ENCODE data around the gene SPDYE1.
"Not testable (repeated sequence)": the region's sequence is repeated elsewhere in the genome, so short reads cannot be mapped to it uniquely, and the experiment has no call there.

SPDYE1 gene

DNA sequence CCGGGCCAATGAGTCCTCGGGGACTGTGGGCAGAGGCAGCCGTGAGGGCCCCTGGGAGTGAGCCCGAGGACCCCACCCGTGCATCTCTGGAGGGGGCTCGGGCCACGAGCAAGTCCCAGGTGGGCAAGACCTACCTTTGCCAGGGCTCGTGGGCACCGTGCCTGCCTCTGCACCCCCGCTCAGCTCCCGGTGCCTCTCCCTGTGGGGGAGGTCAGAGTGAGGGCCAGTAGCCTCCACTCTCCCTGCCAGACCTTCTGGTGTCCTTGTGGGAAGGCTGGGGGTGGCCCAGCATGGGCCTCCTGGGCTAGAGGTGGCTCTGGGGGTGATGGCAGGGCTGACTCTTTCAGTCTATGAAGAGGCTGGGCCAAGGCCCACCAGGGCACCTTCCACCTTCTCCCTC is 31.7 kb downstream of the SPDYE1 start:
- H3K79me2 ChIP-seq (ENCODE audit: insufficient read depth, low read length); H3K27ac ChIP-seq (ENCODE audit: low read depth, low read length, poor library complexity, severe bottlenecking); H3F3A ChIP-seq (ENCODE audit: insufficient read depth, low read length); H3K9me2 ChIP-seq (ENCODE audit: low read depth, low read length); H3K4me3 ChIP-seq (ENCODE audit: low read depth, low read length, poor library complexity, severe bottlenecking); H3K36me3 ChIP-seq (ENCODE audit: insufficient read depth, low read length); H2AFZ ChIP-seq (ENCODE audit: low read length); H3K9ac ChIP-seq (ENCODE audit: low read length); H3K9me3 ChIP-seq (ENCODE audit: low read length); H3K4me1 ChIP-seq (ENCODE audit: insufficient read depth, low read length, severe bottlenecking); H4K20me1 ChIP-seq (ENCODE audit: insufficient read depth, low read length); H3K4me2 ChIP-seq (ENCODE audit: low read length); H3K27me3 ChIP-seq (ENCODE audit: insufficient read depth, low read length): not testable (repeated sequence)

DNA sequence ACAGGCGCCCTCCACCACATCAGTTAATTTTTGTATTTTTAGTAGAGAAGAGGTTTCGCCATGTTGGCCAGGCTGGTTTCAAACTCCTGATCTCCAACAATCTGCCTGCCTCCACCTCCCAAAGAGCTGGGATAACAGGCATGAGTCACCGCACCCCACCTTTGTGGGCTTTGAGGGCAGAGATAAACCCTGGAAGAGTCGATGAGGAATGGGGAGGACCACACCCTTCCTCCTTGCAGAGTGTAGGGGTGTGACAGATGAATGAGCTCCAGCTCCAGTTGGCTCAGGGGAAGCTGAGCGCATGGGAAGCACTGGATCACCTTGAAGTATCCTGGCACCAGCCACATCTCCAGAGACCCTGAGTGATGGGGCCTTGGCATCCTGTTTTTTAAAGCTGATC is 32.3 kb downstream of the SPDYE1 start:
- not testable (repeated sequence) for H3K4me3 ChIP-seq (ENCODE audit: low read depth, low read length, poor library complexity, severe bottlenecking); H3K9ac ChIP-seq (ENCODE audit: low read length); H3K4me1 ChIP-seq (ENCODE audit: insufficient read depth, low read length, severe bottlenecking); H3K27ac ChIP-seq (ENCODE audit: low read depth, low read length, poor library complexity, severe bottlenecking); H3K9me3 ChIP-seq (ENCODE audit: low read length); H3K27me3 ChIP-seq (ENCODE audit: insufficient read depth, low read length); H3K9me2 ChIP-seq (ENCODE audit: low read depth, low read length); H3F3A ChIP-seq (ENCODE audit: insufficient read depth, low read length); H3K4me2 ChIP-seq (ENCODE audit: low read length); H4K20me1 ChIP-seq (ENCODE audit: insufficient read depth, low read length); H3K79me2 ChIP-seq (ENCODE audit: insufficient read depth, low read length); H2AFZ ChIP-seq (ENCODE audit: low read length); H3K36me3 ChIP-seq (ENCODE audit: insufficient read depth, low read length)

DNA sequence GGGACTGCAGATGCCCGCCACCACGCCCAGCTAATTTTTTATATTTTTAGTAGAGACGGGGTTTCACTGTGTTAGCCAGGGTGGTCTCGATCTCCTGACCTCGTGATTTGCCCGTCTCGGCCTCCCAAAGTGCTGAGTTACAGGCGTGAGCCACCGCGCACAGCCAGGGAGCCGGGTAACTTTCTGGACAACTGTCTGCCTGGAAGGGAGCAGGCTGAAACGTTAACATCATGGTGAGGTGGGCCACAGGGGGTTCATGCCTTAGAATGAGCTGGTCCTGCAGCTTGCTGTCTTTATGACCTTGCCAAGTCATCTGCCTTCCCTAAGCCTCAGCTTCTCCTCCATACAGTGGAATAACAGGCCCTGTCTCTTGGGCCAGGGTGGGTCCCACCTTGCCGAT is 33.6 kb downstream of the SPDYE1 start:
- not testable (repeated sequence) for H3F3A ChIP-seq (ENCODE audit: insufficient read depth, low read length)

DNA sequence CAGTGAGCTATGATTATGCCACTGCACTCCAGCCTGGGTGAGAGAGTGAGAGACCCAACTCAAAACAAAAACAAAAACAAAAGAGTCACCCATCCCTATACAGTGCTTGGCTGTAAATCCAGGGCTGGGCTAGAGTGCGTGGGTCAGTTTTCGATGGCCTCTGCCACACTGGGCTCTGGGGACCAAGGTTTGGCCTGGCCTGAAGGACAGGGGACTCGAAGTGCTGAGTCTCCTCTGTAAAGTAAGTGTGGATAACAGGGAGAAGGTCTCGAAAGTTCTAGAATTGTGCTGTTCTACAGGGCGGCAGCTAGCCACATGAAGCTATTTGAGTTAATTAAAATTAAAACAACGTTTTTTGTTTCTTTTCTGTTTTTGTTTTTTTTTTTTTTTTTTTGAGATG is 34.3 kb downstream of the SPDYE1 start:
- H3K9ac ChIP-seq (ENCODE audit: low read length); H3K79me2 ChIP-seq (ENCODE audit: insufficient read depth, low read length); H3K36me3 ChIP-seq (ENCODE audit: insufficient read depth, low read length); H2AFZ ChIP-seq (ENCODE audit: low read length); H3K27me3 ChIP-seq (ENCODE audit: insufficient read depth, low read length); H3K9me3 ChIP-seq (ENCODE audit: low read length); H3K27ac ChIP-seq (ENCODE audit: low read depth, low read length, poor library complexity, severe bottlenecking); H3K4me3 ChIP-seq (ENCODE audit: low read depth, low read length, poor library complexity, severe bottlenecking); H3F3A ChIP-seq (ENCODE audit: insufficient read depth, low read length); H3K9me2 ChIP-seq (ENCODE audit: low read depth, low read length); H4K20me1 ChIP-seq (ENCODE audit: insufficient read depth, low read length); H3K4me1 ChIP-seq (ENCODE audit: insufficient read depth, low read length, severe bottlenecking); H3K4me2 ChIP-seq (ENCODE audit: low read length): not testable (repeated sequence)

More for the DNA sequence above, 33.6 kb downstream of the SPDYE1 start:
- not testable (repeated sequence) for H3K4me2 ChIP-seq (ENCODE audit: low read length); H3K36me3 ChIP-seq (ENCODE audit: insufficient read depth, low read length); H3K9me3 ChIP-seq (ENCODE audit: low read length); H3K27me3 ChIP-seq (ENCODE audit: insufficient read depth, low read length); H3K79me2 ChIP-seq (ENCODE audit: insufficient read depth, low read length); H3K4me3 ChIP-seq (ENCODE audit: low read depth, low read length, poor library complexity, severe bottlenecking); H3K27ac ChIP-seq (ENCODE audit: low read depth, low read length, poor library complexity, severe bottlenecking); H3K4me1 ChIP-seq (ENCODE audit: insufficient read depth, low read length, severe bottlenecking); H3K9me2 ChIP-seq (ENCODE audit: low read depth, low read length); H4K20me1 ChIP-seq (ENCODE audit: insufficient read depth, low read length); H3K9ac ChIP-seq (ENCODE audit: low read length); H2AFZ ChIP-seq (ENCODE audit: low read length)

- not testable (repeated sequence) for H3K9ac ChIP-seq (ENCODE audit: low read length); H3K9me3 ChIP-seq (ENCODE audit: low read length); H3K27me3 ChIP-seq (ENCODE audit: insufficient read depth, low read length); H3K4me1 ChIP-seq (ENCODE audit: insufficient read depth, low read length, severe bottlenecking); H3F3A ChIP-seq (ENCODE audit: insufficient read depth, low read length); H3K4me2 ChIP-seq (ENCODE audit: low read length); H3K36me3 ChIP-seq (ENCODE audit: insufficient read depth, low read length); H3K9me2 ChIP-seq (ENCODE audit: low read depth, low read length); H2AFZ ChIP-seq (ENCODE audit: low read length); H4K20me1 ChIP-seq (ENCODE audit: insufficient read depth, low read length); H3K4me3 ChIP-seq (ENCODE audit: low read depth, low read length, poor library complexity, severe bottlenecking); H3K79me2 ChIP-seq (ENCODE audit: insufficient read depth, low read length); H3K27ac ChIP-seq (ENCODE audit: low read depth, low read length, poor library complexity, severe bottlenecking)
These were observed 36.5 kb downstream of the SPDYE1 start for GRCh38 chr7:44033971-44034844.

DNA sequence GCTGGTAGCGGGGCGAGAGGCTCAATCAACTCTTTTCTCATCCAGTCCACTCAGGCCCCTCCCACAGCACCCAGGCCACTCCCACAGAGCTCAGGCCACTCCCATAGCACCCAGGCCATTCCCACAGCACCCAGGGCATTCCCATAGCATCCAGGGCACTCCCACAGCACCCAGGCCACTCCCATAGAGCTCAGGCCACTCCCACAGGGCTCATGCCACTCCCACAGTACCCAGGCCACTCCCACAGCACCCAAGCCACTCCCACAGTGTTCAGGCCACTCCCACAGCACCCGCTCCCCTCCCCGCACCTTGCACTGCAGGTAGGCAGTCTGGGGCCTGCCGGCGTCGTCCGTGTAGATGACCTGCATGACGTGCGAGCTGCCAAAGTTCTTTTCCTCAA is 38.7 kb downstream of the SPDYE1 start:
- H3K9me3 ChIP-seq (ENCODE audit: low read length); H3K9ac ChIP-seq (ENCODE audit: low read length); H2AFZ ChIP-seq (ENCODE audit: low read length); H3K4me2 ChIP-seq (ENCODE audit: low read length); H3F3A ChIP-seq (ENCODE audit: insufficient read depth, low read length); H4K20me1 ChIP-seq (ENCODE audit: insufficient read depth, low read length); H3K27ac ChIP-seq (ENCODE audit: low read depth, low read length, poor library complexity, severe bottlenecking); H3K4me3 ChIP-seq (ENCODE audit: low read depth, low read length, poor library complexity, severe bottlenecking); H3K9me2 ChIP-seq (ENCODE audit: low read depth, low read length); H3K27me3 ChIP-seq (ENCODE audit: insufficient read depth, low read length); H3K4me1 ChIP-seq (ENCODE audit: insufficient read depth, low read length, severe bottlenecking); H3K36me3 ChIP-seq (ENCODE audit: insufficient read depth, low read length); H3K79me2 ChIP-seq (ENCODE audit: insufficient read depth, low read length): not testable (repeated sequence)

DNA sequence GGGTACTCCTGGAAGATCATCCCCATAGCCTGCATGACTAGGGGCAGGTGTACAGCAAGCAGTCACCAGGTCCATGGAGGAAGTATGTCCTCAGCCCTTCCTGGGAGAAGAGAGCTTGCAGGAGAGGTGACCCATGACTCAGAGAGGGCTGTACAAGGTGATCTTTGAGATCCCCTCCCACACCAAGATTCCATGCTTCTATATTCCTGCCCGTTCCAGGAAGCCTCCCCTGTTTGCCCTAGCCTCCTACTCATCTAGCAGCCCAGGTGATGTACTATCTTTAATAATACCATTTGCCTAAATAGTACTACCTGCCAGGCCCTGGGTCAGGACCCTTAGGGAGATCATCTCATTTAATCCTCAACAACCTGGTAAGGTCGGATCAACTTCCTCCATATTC is 40.3 kb downstream of the SPDYE1 start:
- H2AFZ ChIP-seq (ENCODE audit: low read length); H3K4me1 ChIP-seq (ENCODE audit: insufficient read depth, low read length, severe bottlenecking); H3K4me2 ChIP-seq (ENCODE audit: low read length); H3K9me2 ChIP-seq (ENCODE audit: low read depth, low read length); H3K4me3 ChIP-seq (ENCODE audit: low read depth, low read length, poor library complexity, severe bottlenecking); H3F3A ChIP-seq (ENCODE audit: insufficient read depth, low read length); H3K27ac ChIP-seq (ENCODE audit: low read depth, low read length, poor library complexity, severe bottlenecking); H3K36me3 ChIP-seq (ENCODE audit: insufficient read depth, low read length); H3K9me3 ChIP-seq (ENCODE audit: low read length); H4K20me1 ChIP-seq (ENCODE audit: insufficient read depth, low read length); H3K27me3 ChIP-seq (ENCODE audit: insufficient read depth, low read length); H3K79me2 ChIP-seq (ENCODE audit: insufficient read depth, low read length); H3K9ac ChIP-seq (ENCODE audit: low read length): not testable (repeated sequence)

GRCh38 chr7:44038553-44038952 is 40.9 kb downstream of the SPDYE1 start:
- H2AFZ ChIP-seq (ENCODE audit: low read length); H3K4me1 ChIP-seq (ENCODE audit: insufficient read depth, low read length, severe bottlenecking); H3K27ac ChIP-seq (ENCODE audit: low read depth, low read length, poor library complexity, severe bottlenecking); H3K4me2 ChIP-seq (ENCODE audit: low read length); H3K9ac ChIP-seq (ENCODE audit: low read length); H3F3A ChIP-seq (ENCODE audit: insufficient read depth, low read length); H3K36me3 ChIP-seq (ENCODE audit: insufficient read depth, low read length); H3K27me3 ChIP-seq (ENCODE audit: insufficient read depth, low read length); H3K79me2 ChIP-seq (ENCODE audit: insufficient read depth, low read length); H3K4me3 ChIP-seq (ENCODE audit: low read depth, low read length, poor library complexity, severe bottlenecking); H3K9me3 ChIP-seq (ENCODE audit: low read length); H3K9me2 ChIP-seq (ENCODE audit: low read depth, low read length); H4K20me1 ChIP-seq (ENCODE audit: insufficient read depth, low read length): not testable (repeated sequence)

Measured in OCI-LY1 (cell line).